ENCODE data around the gene NAA25.

DNA sequence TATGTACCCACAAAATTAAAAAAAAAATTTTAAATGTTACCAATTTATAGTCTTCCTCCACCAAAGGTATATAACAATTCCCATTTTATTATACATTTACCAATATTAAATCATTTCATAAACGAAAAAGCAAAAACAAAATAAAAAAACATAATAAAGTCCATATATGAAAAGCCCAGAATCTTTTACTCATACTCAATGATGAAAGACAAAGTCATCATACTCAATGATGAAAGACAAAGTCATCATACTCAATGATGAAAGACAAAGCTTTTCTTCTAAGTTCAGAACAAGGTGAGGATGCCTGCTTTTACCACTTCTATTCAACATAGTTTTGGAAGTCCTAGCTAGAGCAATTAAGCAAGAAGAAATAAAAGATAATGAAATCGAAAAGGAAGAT lies 123.8 kb downstream of the NAA25 start:
- TF ChIP-seq CTCF (IDR thresholded peaks at IDR 0.05; ENCODE audit: low read depth, low read length) (no peak), POLR2A (IDR thresholded peaks at IDR 0.05; ENCODE audit: extremely low read depth, insufficient read length) (no peak), MYC (IDR thresholded peaks at IDR 0.05; ENCODE audit: low read depth, low read length) (no peak)
- TF ChIP-seq, protein P1, sequence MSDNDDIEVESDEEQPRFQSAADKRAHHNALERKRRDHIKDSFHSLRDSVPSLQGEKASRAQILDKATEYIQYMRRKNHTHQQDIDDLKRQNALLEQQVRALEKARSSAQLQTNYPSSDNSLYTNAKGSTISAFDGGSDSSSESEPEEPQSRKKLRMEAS (IDR thresholded peaks at IDR 0.05; ENCODE audit: low read depth, low read length), result no peak
